ENCODE results near the gene ADD3. TPM values are rescaled to one million over a fixed set of nuclear protein-coding genes. Genes with fewer than 3 reads are reported as not detected.

Gene ADD3
- polyA plus RNA-seq, 3 donors = 94.8 to 126 (median 111) TPM

DNA sequence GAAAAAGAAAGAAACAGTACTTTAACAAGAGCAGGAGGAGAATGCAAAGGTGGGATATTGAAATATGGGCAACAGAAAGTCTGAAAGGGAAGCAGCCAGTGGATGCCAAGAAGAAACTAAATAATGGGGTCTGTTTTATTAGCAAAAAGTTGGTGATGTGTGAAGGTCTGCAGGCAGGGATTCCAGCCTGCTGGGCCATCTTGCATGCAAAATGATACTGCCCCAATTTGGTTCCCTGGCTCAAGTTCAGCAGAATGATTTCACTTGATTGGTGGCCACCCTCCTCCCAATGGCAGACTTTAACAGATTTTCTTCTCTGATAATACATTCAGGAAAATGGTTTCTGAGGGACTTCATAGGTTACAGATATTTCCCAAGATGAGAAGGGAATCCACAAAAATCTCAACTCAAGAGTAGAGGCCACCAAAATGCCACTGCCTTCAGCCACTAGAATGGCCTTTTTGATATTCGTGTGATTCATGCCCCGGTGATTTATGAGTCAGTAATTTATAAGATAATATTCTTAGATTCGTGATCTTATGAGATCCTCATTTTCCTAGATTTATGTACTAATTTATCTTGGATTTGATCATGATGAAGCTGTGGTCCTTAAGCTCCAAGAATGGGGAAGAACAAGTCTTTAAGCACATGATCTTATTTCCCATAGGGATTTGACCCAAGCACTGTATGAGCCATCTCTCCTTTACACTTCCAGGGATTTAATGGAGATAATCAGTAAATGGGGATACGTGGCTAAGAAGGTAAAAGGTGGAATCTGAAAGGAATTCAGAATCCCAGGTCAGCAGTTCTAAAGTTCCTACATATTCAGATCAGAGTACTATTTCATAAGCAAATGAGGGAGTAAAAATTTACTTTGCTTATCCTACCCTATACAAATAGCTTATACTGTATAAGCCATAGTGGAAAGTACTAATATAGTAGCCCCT lies 32.3 kb upstream of the ADD3 start:
- no CpG with 5 or more reads among the region's 4 CpGs for WGBS (ENCODE audit: insufficient coverage)
- H3K79me2 ChIP-seq (ENCODE audit: insufficient read depth, low read length) = no peaks in the 10 kb centered on the region
- H2AFZ ChIP-seq (ENCODE audit: insufficient read depth, low read depth, low read length, poor library complexity, severe bottlenecking) = no peak overlapping the region
- no peaks in the 10 kb centered on the region for H3K36me3 ChIP-seq (replicated peaks in 1 of 2; ENCODE audit: control insufficient read depth in 1 of 2, insufficient read depth in 2 of 2, low read length in 2 of 2)
- H3K4me3 ChIP-seq (replicated peaks in 1 of 3; ENCODE audit: low read depth in 2 of 3, low read length in 3 of 3) = no peak overlapping the region
- H3K9ac ChIP-seq (ENCODE audit: insufficient read depth, low read length, poor library complexity, severe bottlenecking) = no peak overlapping the region
- H4K20me1 ChIP-seq (ENCODE audit: insufficient read depth, low read length) = no peaks in the 10 kb centered on the region
- TF ChIP-seq, protein P1, sequence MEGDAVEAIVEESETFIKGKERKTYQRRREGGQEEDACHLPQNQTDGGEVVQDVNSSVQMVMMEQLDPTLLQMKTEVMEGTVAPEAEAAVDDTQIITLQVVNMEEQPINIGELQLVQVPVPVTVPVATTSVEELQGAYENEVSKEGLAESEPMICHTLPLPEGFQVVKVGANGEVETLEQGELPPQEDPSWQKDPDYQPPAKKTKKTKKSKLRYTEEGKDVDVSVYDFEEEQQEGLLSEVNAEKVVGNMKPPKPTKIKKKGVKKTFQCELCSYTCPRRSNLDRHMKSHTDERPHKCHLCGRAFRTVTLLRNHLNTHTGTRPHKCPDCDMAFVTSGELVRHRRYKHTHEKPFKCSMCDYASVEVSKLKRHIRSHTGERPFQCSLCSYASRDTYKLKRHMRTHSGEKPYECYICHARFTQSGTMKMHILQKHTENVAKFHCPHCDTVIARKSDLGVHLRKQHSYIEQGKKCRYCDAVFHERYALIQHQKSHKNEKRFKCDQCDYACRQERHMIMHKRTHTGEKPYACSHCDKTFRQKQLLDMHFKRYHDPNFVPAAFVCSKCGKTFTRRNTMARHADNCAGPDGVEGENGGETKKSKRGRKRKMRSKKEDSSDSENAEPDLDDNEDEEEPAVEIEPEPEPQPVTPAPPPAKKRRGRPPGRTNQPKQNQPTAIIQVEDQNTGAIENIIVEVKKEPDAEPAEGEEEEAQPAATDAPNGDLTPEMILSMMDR (IDR thresholded peaks at IDR 0.05) = no peak
- DNase-seq = no peak
- intact Hi-C loops (cut with micrococcal nuclease) = no loop called here
- no peak overlapping the region for H3K4me2 ChIP-seq (replicated peaks; ENCODE audit: extremely low read depth, low read length, poor library complexity, severe bottlenecking)
- H3K27me3 ChIP-seq (ENCODE audit: control insufficient read depth in 2 of 2, insufficient read depth in 2 of 2, low read length in 2 of 2) = no peaks in the 10 kb centered on the region
- H3K36me3 Mint-ChIP-seq = no peaks in the 10 kb centered on the region
- H3K4me1 Mint-ChIP-seq = peaks cover 7% of the 10 kb centered on the region
- H3K9me3 ChIP-seq (replicated peaks in 1 of 2; ENCODE audit: control insufficient read depth in 1 of 2, insufficient read depth in 1 of 2, low read length in 2 of 2) = no peaks in the 10 kb centered on the region
- H3K9me3 Mint-ChIP-seq = no peaks in the 10 kb centered on the region
- peaks cover 0 to 5% of the 10 kb centered on the region in 2 donors for H3K4me1 ChIP-seq (ENCODE audit: control insufficient read depth in 1 of 2, insufficient read depth in 2 of 2, low read length in 2 of 2)
- H3K27ac Mint-ChIP-seq = no peak overlapping the region
- no peak overlapping the region for H3K27ac ChIP-seq (ENCODE audit: low read depth in 1 of 2, low read length in 2 of 2)
- H3K27me3 Mint-ChIP-seq (ENCODE audit: low read depth in 3 of 3) = peaks cover 0 to 3% (median 1%) of the 10 kb centered on the region in 3 donors
- H3K4me3 Mint-ChIP-seq = no peak overlapping the region

DNA sequence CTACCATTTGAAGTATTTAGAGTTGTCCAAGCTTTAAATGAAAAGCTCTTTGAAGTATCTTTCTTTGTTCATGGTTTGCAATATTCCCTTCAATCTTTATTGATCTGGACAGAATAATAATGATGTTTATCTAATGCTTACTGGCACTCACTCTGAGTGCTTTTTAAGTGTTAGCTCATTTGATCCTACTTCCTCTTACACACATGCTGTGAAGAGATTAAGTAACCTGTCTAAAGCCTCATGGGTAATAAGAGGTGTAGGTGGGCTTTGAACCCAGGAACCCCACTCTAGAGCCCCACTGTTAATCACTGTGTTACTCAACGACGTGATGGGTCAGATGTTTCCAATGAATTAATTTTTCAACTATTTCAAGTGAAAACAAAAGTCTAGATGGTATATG lies 31.1 kb upstream of the ADD3 start:
- Mint-ChIP-seq H3K27me3 (ENCODE audit: low read depth in 3 of 3) (peaks cover 0 to 2% (median 1%) of the 10 kb centered on the region in 3 donors), H3K4me1 (peaks cover 7% of the 10 kb centered on the region)
- intact Hi-C loops (cut with micrococcal nuclease) = no loop called here

More for the DNA sequence above, 31.1 kb upstream of the ADD3 start:
- WGBS (ENCODE audit: insufficient coverage) = no CpG with 5 or more reads among the region's 2 CpGs
- Histone ChIP-seq H2AFZ (ENCODE audit: insufficient read depth, low read depth, low read length, poor library complexity, severe bottlenecking) (no peak overlapping the region), H3K27ac (ENCODE audit: low read depth in 1 of 2, low read length in 2 of 2) (no peak overlapping the region), H3K9me3 (replicated peaks in 1 of 2; ENCODE audit: control insufficient read depth in 1 of 2, insufficient read depth in 1 of 2, low read length in 2 of 2) (no peaks in the 10 kb centered on the region), H4K20me1 (ENCODE audit: insufficient read depth, low read length) (no peaks in the 10 kb centered on the region), H3K79me2 (ENCODE audit: insufficient read depth, low read length) (no peaks in the 10 kb centered on the region), H3K4me1 (ENCODE audit: control insufficient read depth in 1 of 2, insufficient read depth in 2 of 2, low read length in 2 of 2) (peaks cover 0 to 5% of the 10 kb centered on the region in 2 donors), H3K27me3 (ENCODE audit: control insufficient read depth in 2 of 2, insufficient read depth in 2 of 2, low read length in 2 of 2) (no peaks in the 10 kb centered on the region), H3K9ac (ENCODE audit: insufficient read depth, low read length, poor library complexity, severe bottlenecking) (no peak overlapping the region), H3K4me2 (replicated peaks; ENCODE audit: extremely low read depth, low read length, poor library complexity, severe bottlenecking) (no peak overlapping the region), H3K4me3 (replicated peaks in 1 of 3; ENCODE audit: low read depth in 2 of 3, low read length in 3 of 3) (no peak overlapping the region), H3K36me3 (replicated peaks in 1 of 2; ENCODE audit: control insufficient read depth in 1 of 2, insufficient read depth in 2 of 2, low read length in 2 of 2) (no peaks in the 10 kb centered on the region)
- no peak overlapping the region for H3K4me3 Mint-ChIP-seq
- no peaks in the 10 kb centered on the region for H3K36me3 Mint-ChIP-seq
- H3K27ac Mint-ChIP-seq = no peak overlapping the region
- no peaks in the 10 kb centered on the region for H3K9me3 Mint-ChIP-seq
- TF ChIP-seq, protein P1 (IDR thresholded peaks at IDR 0.05) = no peak
- no peak for DNase-seq

All from CD14-positive monocyte (primary cell).